HepG2 (cell line): ENCODE results near the gene PDILT. TPM values are rescaled to one million over a fixed set of nuclear protein-coding genes. Genes with fewer than 3 reads are reported as not detected.

Experiments
- CBX1 ChIP-seq: IDR thresholded peaks from one replicate; pipeline ENCODE4 v1.6.1; 2016; ENCODE audit warnings: antibody characterized with exemption, low read depth
- CENPT ChIP-seq: sonication (generic); formaldehyde crosslinking; IDR thresholded peaks from 2 replicates; pipeline ENCODE4 v1.8.0; 2022; ENCODE audit warnings: low read depth, mild to moderate bottlenecking, moderate library complexity, missing genetic modification reagents
- E2F5 ChIP-seq: sonication (generic); formaldehyde crosslinking; conservative IDR thresholded peaks from 2 replicates; pipeline ENCODE4 v1.4.0; 2020; ENCODE audit warnings: missing genetic modification reagents
- ELF1 ChIP-seq: sonication (generic); formaldehyde crosslinking; IDR thresholded peaks from 2 replicates; pipeline ENCODE4 v1.4.0; 2020; ENCODE audit warnings: missing genetic modification reagents
- HDAC1 ChIP-seq: sonication (generic); formaldehyde crosslinking; IDR thresholded peaks from 2 replicates; pipeline ENCODE4 v1.5.1; 2020; ENCODE audit warnings: mild to moderate bottlenecking, missing genetic modification reagents
- IRX3 ChIP-seq: sonication (generic); formaldehyde crosslinking; IDR thresholded peaks from 2 replicates; pipeline ENCODE4 v1.8.1; 2023; ENCODE audit warnings: mild to moderate bottlenecking, low read depth, missing genetic modification reagents, borderline replicate concordance
- KMT2A ChIP-seq: sonication (generic); formaldehyde crosslinking; IDR thresholded peaks from 2 replicates; pipeline ENCODE4 v1.4.0; 2020; ENCODE audit warnings: missing genetic modification reagents
- MTERF4 ChIP-seq: sonication (generic); formaldehyde crosslinking; IDR thresholded peaks from 2 replicates; pipeline ENCODE4 v1.8.0; 2023; ENCODE audit warnings: mild to moderate bottlenecking, missing genetic modification reagents
- NFATC3 ChIP-seq: sonication (generic); formaldehyde crosslinking; IDR thresholded peaks from 2 replicates; pipeline ENCODE4 v1.5.1; 2020; ENCODE audit warnings: mild to moderate bottlenecking, missing genetic modification reagents
- RAD21 ChIP-seq: fragments of 450-650 bp; formaldehyde crosslinking; IDR thresholded peaks from 2 replicates; pipeline ENCODE4 v1.5.0; 2020; ENCODE audit warnings: mild to moderate bottlenecking
- RBM22 ChIP-seq: fragments of 200-400 bp; formaldehyde crosslinking; optimal IDR thresholded peaks from 2 replicates; pipeline ENCODE3; 2017; ENCODE audit warnings: mild to moderate bottlenecking, low read length, moderate library complexity
- SATB2 ChIP-seq: sonication (generic); formaldehyde crosslinking; IDR thresholded peaks from 2 replicates; pipeline ENCODE4 v1.5.0; 2020; ENCODE audit warnings: missing genetic modification reagents
- SIN3B ChIP-seq: fragments of 150-350 bp; IDR thresholded peaks from 2 replicates; pipeline ENCODE4 v1.6.1; 2014; ENCODE audit warnings: low read length
- TOE1 ChIP-seq: sonication (generic); formaldehyde crosslinking; IDR thresholded peaks from 2 replicates; pipeline ENCODE4 v1.4.0; 2020; ENCODE audit warnings: mild to moderate bottlenecking, missing genetic modification reagents
- ZBTB39 ChIP-seq: sonication (generic); formaldehyde crosslinking; IDR thresholded peaks from 2 replicates; pipeline ENCODE4 v1.5.0; 2020; ENCODE audit warnings: missing genetic modification reagents
- ZFP36 ChIP-seq: fragments of 150-350 bp; IDR thresholded peaks from 2 replicates; pipeline ENCODE4 v1.6.1; 2018; ENCODE audit warnings: borderline replicate concordance, low read length, low read depth; ENCODE audit not compliant: partially characterized antibody
- ZFX ChIP-seq: sonication (generic); formaldehyde crosslinking; IDR thresholded peaks from 2 replicates; pipeline ENCODE4 v1.4.0; 2020; ENCODE audit warnings: mild to moderate bottlenecking, low read depth, missing genetic modification reagents, moderate library complexity
- ZNF160 ChIP-seq: sonication (generic); formaldehyde crosslinking; IDR thresholded peaks from 2 replicates; pipeline ENCODE4 v1.8.0; 2022; ENCODE audit warnings: mild to moderate bottlenecking, inconsistent platforms, missing genetic modification reagents
- ZNF446 ChIP-seq: sonication (generic); formaldehyde crosslinking; IDR thresholded peaks from 2 replicates; pipeline ENCODE4 v1.5.0; 2020; ENCODE audit warnings: mild to moderate bottlenecking, missing genetic modification reagents
- ZNF556 ChIP-seq: sonication (generic); formaldehyde crosslinking; IDR thresholded peaks from 2 replicates; pipeline ENCODE4 v1.4.0; 2020; ENCODE audit warnings: mild to moderate bottlenecking, missing genetic modification reagents, borderline replicate concordance
- ZNF562 ChIP-seq: sonication (generic); formaldehyde crosslinking; IDR thresholded peaks from 2 replicates; pipeline ENCODE4 v1.8.0; 2022; ENCODE audit warnings: missing genetic modification reagents, borderline replicate concordance
- ZNF564 ChIP-seq: sonication (generic); formaldehyde crosslinking; IDR thresholded peaks from 2 replicates; pipeline ENCODE4 v1.8.1; 2023; ENCODE audit warnings: mild to moderate bottlenecking, missing genetic modification reagents
- polyA plus RNA-seq, 8 experiments: library from polyadenylated mRNA; depleted of rRNA in 3 of 8; stranded (reverse) in 7 of 8; unstranded in 1 of 8; fragments of >200 nt; fragmentation: Illumina TruSeq in 4 of 8; extraction: Trizol in 4 of 8; gene quantifications; 2 replicates each; pipeline versions ENCODE4 v1.2.1 to v1.2.3, GENCODE V29; 2011 to 2016; ENCODE audit warnings: low read depth in 4 of 8, missing spikeins in 1 of 8, mixed read lengths in 1 of 8; ENCODE audit not compliant: insufficient read depth in 1 of 8
- total RNA-seq, 5 experiments: library from RNA; depleted of rRNA; stranded (reverse); fragments of >200 nt; fragmentation: Illumina TruSeq; extraction: Trizol; gene quantifications; 2 replicates each; pipeline ENCODE4 v1.2.3, GENCODE V29; 2016; ENCODE audit warnings: low read depth in 1 of 5
- TF ChIP-seq, protein P1 (sequence below): sonication (generic); formaldehyde crosslinking; IDR thresholded peaks from 2 replicates; pipeline ENCODE4 v1.9.0; 2021; ENCODE audit warnings: missing genetic modification reagents, mild to moderate bottlenecking, borderline replicate concordance
- TF ChIP-seq, protein P2 (sequence below): sonication (generic); formaldehyde crosslinking; IDR thresholded peaks from 2 replicates; pipeline ENCODE4 v1.9.0; 2021; ENCODE audit warnings: missing genetic modification reagents, borderline replicate concordance

PDILT gene
- total and polyA plus RNA-seq, 2 of the 13 experiments (the other 11 are each of a cell fraction or from before 2014, with no cell fraction given): not detected

GRCh38 chr16:20424129-20424866, 19.8 kb upstream of the PDILT start (continued):
- TF ChIP-seq, protein P1, sequence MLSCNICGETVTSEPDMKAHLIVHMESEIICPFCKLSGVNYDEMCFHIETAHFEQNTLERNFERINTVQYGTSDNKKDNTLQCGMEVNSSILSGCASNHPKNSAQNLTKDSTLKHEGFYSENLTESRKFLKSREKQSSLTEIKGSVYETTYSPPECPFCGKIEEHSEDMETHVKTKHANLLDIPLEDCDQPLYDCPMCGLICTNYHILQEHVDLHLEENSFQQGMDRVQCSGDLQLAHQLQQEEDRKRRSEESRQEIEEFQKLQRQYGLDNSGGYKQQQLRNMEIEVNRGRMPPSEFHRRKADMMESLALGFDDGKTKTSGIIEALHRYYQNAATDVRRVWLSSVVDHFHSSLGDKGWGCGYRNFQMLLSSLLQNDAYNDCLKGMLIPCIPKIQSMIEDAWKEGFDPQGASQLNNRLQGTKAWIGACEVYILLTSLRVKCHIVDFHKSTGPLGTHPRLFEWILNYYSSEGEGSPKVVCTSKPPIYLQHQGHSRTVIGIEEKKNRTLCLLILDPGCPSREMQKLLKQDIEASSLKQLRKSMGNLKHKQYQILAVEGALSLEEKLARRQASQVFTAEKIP (CRISPR knock-in tag): no peak
- TF ChIP-seq ZNF562 (no peak), RBM22 (no peak), ZFX (no peak; the same call in 1 of the 2 replicates), ZFP36 (no peak), CENPT (no peak), ZNF446 (CRISPR knock-in tag) (peak; percentile 70; the same call in 1 of the 2 replicates), HDAC1 (CRISPR knock-in tag) (peak; percentile 82), ZNF564 (CRISPR knock-in tag) (no peak), RAD21 (CRISPR knock-in tag) (no peak), TOE1 (no peak), ZBTB39 (CRISPR knock-in tag) (0 out of 2 replicates have a peak, but pooled peaks have one; percentile 43), SATB2 (CRISPR knock-in tag) (no peak; the same call in 1 of the 2 replicates), ELF1 (CRISPR knock-in tag) (peak; percentile 37; the same call in 1 of the 2 replicates), CBX1 (no peak), ZNF556 (CRISPR knock-in tag) (peak; percentile 51; the same call in 1 of the 2 replicates), NFATC3 (CRISPR knock-in tag) (no peak), MTERF4 (CRISPR knock-in tag) (peak; percentile 55; the same call in 1 of the 2 replicates), SIN3B (no peak), E2F5 (CRISPR knock-in tag) (no peak), KMT2A (CRISPR knock-in tag) (no peak), IRX3 (no peak), ZNF160 (CRISPR knock-in tag) (no peak)
- TF ChIP-seq, protein P2, sequence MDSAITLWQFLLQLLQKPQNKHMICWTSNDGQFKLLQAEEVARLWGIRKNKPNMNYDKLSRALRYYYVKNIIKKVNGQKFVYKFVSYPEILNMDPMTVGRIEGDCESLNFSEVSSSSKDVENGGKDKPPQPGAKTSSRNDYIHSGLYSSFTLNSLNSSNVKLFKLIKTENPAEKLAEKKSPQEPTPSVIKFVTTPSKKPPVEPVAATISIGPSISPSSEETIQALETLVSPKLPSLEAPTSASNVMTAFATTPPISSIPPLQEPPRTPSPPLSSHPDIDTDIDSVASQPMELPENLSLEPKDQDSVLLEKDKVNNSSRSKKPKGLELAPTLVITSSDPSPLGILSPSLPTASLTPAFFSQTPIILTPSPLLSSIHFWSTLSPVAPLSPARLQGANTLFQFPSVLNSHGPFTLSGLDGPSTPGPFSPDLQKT: no peak
